Lower lobe of right lung (tissue), 2 donors: ENCODE data around the gene PALLD. TPM values are rescaled to one million over a fixed set of nuclear protein-coding genes. Genes with fewer than 3 reads are reported as not detected.

Experiments used
- ATAC-seq, 2 donors: fragments of 200-7000 bp; cut with Tn5 transposase; one replicate each; pipeline ENCODE4 v1.9.1; 2020 to 2022; ENCODE audit warnings: mild to moderate bottlenecking in 2 of 2, moderate library complexity in 2 of 2
- DNase-seq: peaks from one replicate; pipeline ENCODE4 v3.0.0-alpha.2; 2020
- H3K27ac ChIP-seq: fragments of 200-600 bp; one replicate; pipeline ENCODE4 v1.8.0; 2022
- H3K27me3 ChIP-seq: fragments of 200-600 bp; one replicate; pipeline ENCODE4 v1.8.0; 2022; ENCODE audit warnings: low read depth
- H3K36me3 ChIP-seq: fragments of 200-600 bp; one replicate; pipeline ENCODE4 v1.8.0; 2022; ENCODE audit warnings: mild to moderate bottlenecking
- H3K4me1 ChIP-seq: fragments of 200-600 bp; one replicate; pipeline ENCODE4 v1.8.0; 2022
- H3K4me3 ChIP-seq: fragments of 200-600 bp; one replicate; pipeline ENCODE4 v1.8.0; 2022; ENCODE audit warnings: mild to moderate bottlenecking
- H3K9me3 ChIP-seq: fragments of 200-600 bp; one replicate; pipeline ENCODE4 v1.8.0; 2022
- intact Hi-C: fragments of 100-400 bp; cut with DNase I; formaldehyde crosslinking; loops from one replicate; pipeline ENCODE4 v1.11.0; 2022
- total RNA-seq: library from RNA; stranded (reverse); fragmentation: NEBNext Ultra II Directional; extraction: Animal tissue kit (Norgen Biotek cat#: 25700); gene quantifications from one replicate; pipeline ENCODE4 v1.2.1, GENCODE V29; 2021
- TF ChIP-seq, protein P1 (sequence below): fragments of 200-600 bp; IDR thresholded peaks from one replicate; pipeline ENCODE4 v1.8.0; 2022; ENCODE audit warnings: antibody characterized with exemption, mild to moderate bottlenecking
- donor health status: DM: no; HTN: yes; CAD: no; lungs with severe emphysema.

PALLD gene
- total RNA-seq, 1 donor from 2014 or later: 91.9 TPM

DNA sequence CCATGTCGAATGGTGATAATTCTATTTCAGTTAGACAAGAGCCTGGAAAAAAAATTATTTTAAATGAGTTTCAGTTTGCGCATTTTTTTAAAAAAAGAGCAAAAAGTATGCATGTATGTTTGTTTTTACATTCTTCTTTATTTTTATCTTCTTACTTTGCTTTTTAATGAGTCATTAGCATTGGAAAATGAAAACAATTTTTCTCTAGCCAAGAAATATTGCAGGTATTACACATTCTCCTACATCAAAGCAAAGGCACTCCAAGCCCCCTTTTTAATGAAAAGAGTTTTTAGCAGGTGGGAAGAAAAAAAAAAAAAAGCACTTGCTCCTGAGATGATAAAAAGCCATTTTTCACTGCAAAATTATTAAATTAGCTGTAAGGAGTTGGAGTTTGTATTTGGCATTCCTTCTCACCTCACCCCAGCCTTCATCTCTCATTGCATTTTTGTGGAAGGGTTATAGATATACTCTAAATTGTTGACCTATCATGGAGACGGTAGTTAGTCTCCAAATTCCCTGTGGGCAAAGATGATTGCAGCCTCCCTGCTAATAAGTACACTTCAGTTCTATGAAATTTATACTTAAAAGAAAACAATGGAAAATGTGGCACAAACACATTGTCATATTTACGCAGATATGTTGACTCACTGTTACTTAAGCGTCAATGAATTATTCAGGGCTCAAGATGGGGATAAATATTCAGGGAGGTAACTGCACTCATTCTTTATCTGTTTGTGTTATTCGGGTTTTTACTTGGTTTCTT is 43.8 kb downstream of the PALLD start:
- ATAC-seq (no peak), DNase-seq (no peak)
- no peak overlapping the region for H3K27ac ChIP-seq
- H3K36me3 ChIP-seq: no peaks in the 10 kb centered on the region
- TF ChIP-seq, protein P1, sequence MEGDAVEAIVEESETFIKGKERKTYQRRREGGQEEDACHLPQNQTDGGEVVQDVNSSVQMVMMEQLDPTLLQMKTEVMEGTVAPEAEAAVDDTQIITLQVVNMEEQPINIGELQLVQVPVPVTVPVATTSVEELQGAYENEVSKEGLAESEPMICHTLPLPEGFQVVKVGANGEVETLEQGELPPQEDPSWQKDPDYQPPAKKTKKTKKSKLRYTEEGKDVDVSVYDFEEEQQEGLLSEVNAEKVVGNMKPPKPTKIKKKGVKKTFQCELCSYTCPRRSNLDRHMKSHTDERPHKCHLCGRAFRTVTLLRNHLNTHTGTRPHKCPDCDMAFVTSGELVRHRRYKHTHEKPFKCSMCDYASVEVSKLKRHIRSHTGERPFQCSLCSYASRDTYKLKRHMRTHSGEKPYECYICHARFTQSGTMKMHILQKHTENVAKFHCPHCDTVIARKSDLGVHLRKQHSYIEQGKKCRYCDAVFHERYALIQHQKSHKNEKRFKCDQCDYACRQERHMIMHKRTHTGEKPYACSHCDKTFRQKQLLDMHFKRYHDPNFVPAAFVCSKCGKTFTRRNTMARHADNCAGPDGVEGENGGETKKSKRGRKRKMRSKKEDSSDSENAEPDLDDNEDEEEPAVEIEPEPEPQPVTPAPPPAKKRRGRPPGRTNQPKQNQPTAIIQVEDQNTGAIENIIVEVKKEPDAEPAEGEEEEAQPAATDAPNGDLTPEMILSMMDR: no peak
- intact Hi-C loops: no loop called here
- H3K27me3 ChIP-seq: no peaks in the 10 kb centered on the region
- H3K9me3 ChIP-seq: no peaks in the 10 kb centered on the region
- H3K4me3 ChIP-seq: no peak overlapping the region
- no peaks in the 10 kb centered on the region for H3K4me1 ChIP-seq

DNA sequence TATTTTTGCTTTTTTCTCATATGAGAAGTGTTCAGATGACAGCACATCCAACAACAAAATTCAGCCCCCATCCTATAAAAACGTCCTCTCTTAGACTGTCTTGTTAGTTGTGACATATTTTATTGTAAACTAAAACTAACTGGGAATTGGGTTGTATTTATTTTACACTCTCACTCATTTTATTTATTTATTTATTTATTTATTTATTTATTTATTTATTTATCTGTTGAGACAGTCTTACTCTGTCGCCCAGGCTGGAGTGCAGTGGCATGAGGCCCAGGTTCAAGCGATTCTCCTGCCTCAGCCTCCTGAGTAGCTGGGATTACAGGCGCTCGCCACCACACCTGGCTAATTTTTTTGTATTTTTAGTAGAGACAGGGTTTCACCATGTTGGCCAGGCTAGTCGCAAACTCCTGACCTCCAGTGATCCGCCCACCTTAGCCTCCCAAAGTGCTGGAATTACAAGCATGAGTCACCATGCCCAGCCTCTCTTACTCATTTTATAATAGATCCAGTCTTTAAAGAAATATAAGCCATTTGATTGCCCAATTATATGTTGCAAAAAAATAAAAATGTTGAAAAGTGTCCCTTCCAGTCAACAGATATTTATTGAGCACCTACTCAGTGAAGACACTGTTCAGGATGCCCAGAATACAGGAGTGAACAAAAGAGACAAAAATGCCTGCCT is 44.6 kb downstream of the PALLD start:
- H3K9me3 ChIP-seq: no peaks in the 10 kb centered on the region
- H3K36me3 ChIP-seq: no peaks in the 10 kb centered on the region
- intact Hi-C loops: no loop called here

DNA sequence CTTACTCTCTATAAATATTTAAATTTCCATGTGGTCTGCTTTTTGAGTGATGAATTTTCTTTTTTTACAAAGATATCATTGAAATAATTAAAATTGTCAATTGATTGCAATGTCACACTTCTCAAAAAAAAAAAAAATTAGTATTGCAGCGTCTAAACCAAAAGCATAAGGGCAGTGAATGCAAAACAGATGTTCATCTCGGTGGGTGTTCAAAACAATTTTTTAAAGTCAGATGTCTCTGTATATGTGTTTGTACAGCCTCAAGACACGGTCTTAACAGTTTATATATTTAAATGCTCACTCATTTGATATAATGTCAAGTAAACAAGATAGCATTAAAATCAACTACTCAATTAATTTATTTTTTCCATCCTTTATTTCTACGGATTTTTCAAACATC is 52.3 kb downstream of the PALLD start:
- Histone ChIP-seq H3K36me3 (no peaks in the 10 kb centered on the region), H3K4me1 (no peaks in the 10 kb centered on the region), H3K9me3 (no peaks in the 10 kb centered on the region), H3K27ac (no peak overlapping the region), H3K27me3 (no peaks in the 10 kb centered on the region), H3K4me3 (no peak overlapping the region)
- ATAC-seq (no peak), DNase-seq (no peak)
- intact Hi-C loops: no loop called here
- TF ChIP-seq, protein P1: no peak

More for the DNA sequence above, 44.6 kb downstream of the PALLD start:
- Histone ChIP-seq H3K4me3 (no peak overlapping the region), H3K4me1 (no peaks in the 10 kb centered on the region), H3K27me3 (no peaks in the 10 kb centered on the region), H3K27ac (no peak overlapping the region)
- no peak for DNase-seq
- ATAC-seq: no peak
- TF ChIP-seq, protein P1: no peak

DNA sequence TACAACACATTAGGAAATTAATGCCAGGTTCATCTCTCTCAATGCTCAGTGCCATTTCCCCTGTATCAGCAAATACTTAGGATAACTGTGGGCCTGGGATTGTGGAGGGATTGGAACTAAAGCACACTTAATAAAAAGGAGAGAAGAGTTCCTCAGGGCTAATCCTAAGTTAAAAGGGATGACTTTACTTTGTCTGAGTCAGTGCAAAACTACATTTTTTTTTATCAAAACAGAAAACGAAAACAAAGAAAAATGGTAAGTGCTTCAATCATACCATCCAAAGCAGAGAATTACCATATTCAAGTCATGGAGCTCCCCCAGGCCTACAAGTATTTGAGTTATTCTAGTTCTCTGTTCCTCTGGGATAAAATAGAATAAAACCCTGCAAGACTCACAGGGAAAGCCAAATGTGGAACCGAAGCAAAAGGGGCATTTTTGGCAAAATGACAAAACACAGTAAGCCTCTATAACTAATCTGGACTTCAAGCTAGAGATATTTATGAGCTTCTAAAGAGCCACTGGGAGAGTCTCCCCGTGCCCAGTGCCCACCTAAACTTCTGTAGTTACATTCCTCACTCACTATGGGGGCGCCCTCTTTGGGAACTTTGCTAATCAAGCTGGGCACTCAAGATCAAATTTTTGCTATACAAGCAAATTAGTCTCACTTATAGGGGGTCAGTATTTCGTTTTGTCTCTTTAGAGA is 53.4 kb downstream of the PALLD start:
- TF ChIP-seq, protein P1: no peak
- Histone ChIP-seq H3K4me1 (no peaks in the 10 kb centered on the region), H3K9me3 (no peaks in the 10 kb centered on the region), H3K4me3 (no peak overlapping the region), H3K27me3 (no peaks in the 10 kb centered on the region), H3K27ac (no peak overlapping the region), H3K36me3 (no peaks in the 10 kb centered on the region)
- DNase-seq: no peak
- no peak for ATAC-seq
- intact Hi-C loops: no loop called here

DNA sequence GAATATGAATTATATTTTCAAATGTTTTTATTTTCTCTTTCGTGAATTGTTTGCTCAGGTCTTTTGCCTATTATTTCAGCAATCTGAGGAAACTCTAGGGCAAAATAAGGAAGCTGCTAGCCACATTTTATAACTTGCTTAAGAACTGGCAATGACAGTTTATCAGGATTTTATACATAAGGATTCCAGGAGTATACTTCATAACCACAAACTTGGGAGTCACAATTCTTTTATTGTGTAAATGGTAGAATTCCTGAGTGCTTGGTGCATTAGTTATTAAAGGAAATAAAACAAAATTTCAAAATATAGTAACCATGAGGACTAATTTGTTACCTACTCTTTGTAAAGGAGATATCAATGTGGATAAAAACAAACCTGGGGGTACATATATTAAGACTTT is 54.4 kb downstream of the PALLD start:
- Histone ChIP-seq H3K27me3 (no peaks in the 10 kb centered on the region), H3K36me3 (no peaks in the 10 kb centered on the region), H3K27ac (no peak overlapping the region), H3K9me3 (no peaks in the 10 kb centered on the region), H3K4me3 (no peak overlapping the region), H3K4me1 (no peaks in the 10 kb centered on the region)
- TF ChIP-seq, protein P1: no peak
- ATAC-seq (no peak), DNase-seq (no peak)
- intact Hi-C loops: no loop called here
